GM21528 (cell line): ENCODE data around the gene THSD7A.

Experiments used
- ATAC-seq: cut with Tn5 transposase; IDR thresholded peaks from one replicate; pipeline ENCODE4 v1.9.1; 2021; ENCODE audit warnings: mild to moderate bottlenecking, moderate library complexity; ENCODE audit not compliant: unreplicated experiment, low FRiP score

Gene THSD7A

GRCh38 chr7:11818281-11818680 lies 13.7 kb downstream of the THSD7A start:
- ATAC-seq: no peak

- no peak for ATAC-seq
Measured at GRCh38 chr7:11817111-11817740, 14.8 kb downstream of the THSD7A start.

- ATAC-seq: no peak
Measured at GRCh38 chr7:11811709-11812108, 20.3 kb downstream of the THSD7A start.

GRCh38 chr7:11810043-11810625 lies 21.9 kb downstream of the THSD7A start:
- no peak for ATAC-seq

GRCh38 chr7:11807000-11807399 lies 25.0 kb downstream of the THSD7A start:
- no peak for ATAC-seq

- ATAC-seq: no peak
Measured at GRCh38 chr7:11804621-11805020, 27.4 kb downstream of the THSD7A start.

- ATAC-seq: no peak
Measured at GRCh38 chr7:11795231-11795630, 36.8 kb downstream of the THSD7A start.

- ATAC-seq: no peak
Measured at GRCh38 chr7:11792166-11792565, 39.8 kb downstream of the THSD7A start.

- no peak for ATAC-seq
Measured at GRCh38 chr7:11788568-11788967, 43.4 kb downstream of the THSD7A start.

GRCh38 chr7:11787534-11787933 lies 44.5 kb downstream of the THSD7A start:
- ATAC-seq: no peak

GRCh38 chr7:11786186-11786585 lies 45.8 kb downstream of the THSD7A start:
- no peak for ATAC-seq

GRCh38 chr7:11784769-11785536 lies 47.0 kb downstream of the THSD7A start:
- no peak for ATAC-seq

GRCh38 chr7:11779864-11780674 lies 51.9 kb downstream of the THSD7A start:
- no peak for ATAC-seq

GRCh38 chr7:11776039-11776438 lies 56.0 kb downstream of the THSD7A start:
- no peak for ATAC-seq

GRCh38 chr7:11775401-11775800 lies 56.6 kb downstream of the THSD7A start:
- no peak for ATAC-seq

- ATAC-seq: no peak
Measured at GRCh38 chr7:11768263-11768662, 63.7 kb downstream of the THSD7A start.

GRCh38 chr7:11767148-11767547 lies 64.8 kb downstream of the THSD7A start:
- ATAC-seq: no peak

GRCh38 chr7:11760372-11760771 lies 71.6 kb downstream of the THSD7A start:
- ATAC-seq: no peak

GRCh38 chr7:11758627-11759111 lies 73.3 kb downstream of the THSD7A start:
- ATAC-seq: no peak

- no peak for ATAC-seq
Measured at GRCh38 chr7:11757153-11757552, 74.8 kb downstream of the THSD7A start.

- ATAC-seq: no peak
Measured at GRCh38 chr7:11754933-11755332, 77.1 kb downstream of the THSD7A start.
